ENCODE data around the gene KIF22. TPM values are rescaled to one million over a fixed set of nuclear protein-coding genes. Genes with fewer than 3 reads are reported as not detected.

KIF22 gene
- polyA plus RNA-seq, 3 donors, result 22.0 to 46.2 (median 28.9) TPM

GRCh38 chr16:29815793-29816693, 25.5 kb downstream of the KIF22 start, which contains the start of gene PAGR1:
PAGR1 (plus strand) TSS chr16:29816152; CDS start chr16:29816526, 374 bp downstream.
- Mint-ChIP-seq H3K27me3 (ENCODE audit: low read depth in 3 of 3) (peaks cover 21 to 32% (median 31%) of the 10 kb centered on the region in 3 donors), H3K9me3 (peaks cover 0 to 8% (median 3%) of the 10 kb centered on the region in 7 donors), H3K36me3 (peaks cover 24 to 26% of the 10 kb centered on the region in 2 donors), H3K27ac (peak within 1 kb of the TSS; percentile 91 to 98 (median 96)), H3K4me1 (peaks cover 67% of the 10 kb centered on the region), H3K4me3 (peak within 1 kb of the TSS; percentile 95 to 96)
- intact Hi-C loops (cut with micrococcal nuclease), result loop anchor here (5.0 to 10.0 kb wide), 3 partner anchors 46 to 179 kb away; partner anchors contain the start of genes CDIPT (in 1 of the 2), HIRIP3 (in 1 of the 2) and INO80E (in 1 of the 2)
- peaks cover 44% of the 10 kb centered on the region for H3K79me2 ChIP-seq (ENCODE audit: insufficient read depth, low read length)
- no peaks in the 10 kb centered on the region for H3K9me3 ChIP-seq (replicated peaks in 1 of 2; ENCODE audit: control insufficient read depth in 1 of 2, insufficient read depth in 1 of 2, low read length in 2 of 2)
- TF ChIP-seq, protein P1, sequence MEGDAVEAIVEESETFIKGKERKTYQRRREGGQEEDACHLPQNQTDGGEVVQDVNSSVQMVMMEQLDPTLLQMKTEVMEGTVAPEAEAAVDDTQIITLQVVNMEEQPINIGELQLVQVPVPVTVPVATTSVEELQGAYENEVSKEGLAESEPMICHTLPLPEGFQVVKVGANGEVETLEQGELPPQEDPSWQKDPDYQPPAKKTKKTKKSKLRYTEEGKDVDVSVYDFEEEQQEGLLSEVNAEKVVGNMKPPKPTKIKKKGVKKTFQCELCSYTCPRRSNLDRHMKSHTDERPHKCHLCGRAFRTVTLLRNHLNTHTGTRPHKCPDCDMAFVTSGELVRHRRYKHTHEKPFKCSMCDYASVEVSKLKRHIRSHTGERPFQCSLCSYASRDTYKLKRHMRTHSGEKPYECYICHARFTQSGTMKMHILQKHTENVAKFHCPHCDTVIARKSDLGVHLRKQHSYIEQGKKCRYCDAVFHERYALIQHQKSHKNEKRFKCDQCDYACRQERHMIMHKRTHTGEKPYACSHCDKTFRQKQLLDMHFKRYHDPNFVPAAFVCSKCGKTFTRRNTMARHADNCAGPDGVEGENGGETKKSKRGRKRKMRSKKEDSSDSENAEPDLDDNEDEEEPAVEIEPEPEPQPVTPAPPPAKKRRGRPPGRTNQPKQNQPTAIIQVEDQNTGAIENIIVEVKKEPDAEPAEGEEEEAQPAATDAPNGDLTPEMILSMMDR (IDR thresholded peaks at IDR 0.05), result peak; percentile 92
- peak within 1 kb of the TSS; percentile 64 to 88 (median 74) for H3K4me3 ChIP-seq (replicated peaks in 1 of 3; ENCODE audit: low read depth in 2 of 3, low read length in 3 of 3)
- H2AFZ ChIP-seq (ENCODE audit: insufficient read depth, low read depth, low read length, poor library complexity, severe bottlenecking), result peak within 1 kb of the TSS; percentile 95
- H3K4me1 ChIP-seq (ENCODE audit: control insufficient read depth in 1 of 2, insufficient read depth in 2 of 2, low read length in 2 of 2), result peaks cover 54 to 75% of the 10 kb centered on the region in 2 donors
- peak within 1 kb of the TSS; percentile 99 for H3K4me2 ChIP-seq (replicated peaks; ENCODE audit: extremely low read depth, low read length, poor library complexity, severe bottlenecking)
- H4K20me1 ChIP-seq (ENCODE audit: insufficient read depth, low read length), result peaks cover 31% of the 10 kb centered on the region
- peaks cover 5 to 24% of the 10 kb centered on the region in 2 donors for H3K27me3 ChIP-seq (ENCODE audit: control insufficient read depth in 2 of 2, insufficient read depth in 2 of 2, low read length in 2 of 2)
- peak within 1 kb of the TSS; percentile 73 to 83 for H3K27ac ChIP-seq (ENCODE audit: low read depth in 1 of 2, low read length in 2 of 2)
- peak within 1 kb of the TSS; percentile 81 for H3K9ac ChIP-seq (ENCODE audit: insufficient read depth, low read length, poor library complexity, severe bottlenecking)
- peaks cover 13 to 21% of the 10 kb centered on the region in 2 donors for H3K36me3 ChIP-seq (replicated peaks in 1 of 2; ENCODE audit: control insufficient read depth in 1 of 2, insufficient read depth in 2 of 2, low read length in 2 of 2)
- under 1% methylated on average over 56 of the region's 70 CpGs for WGBS (ENCODE audit: insufficient coverage)
- peak; percentile 99 for DNase-seq
